Thyroid gland (tissue), 4 donors: Measurements from ENCODE around the gene CD83. TPM values are rescaled to one million over a fixed set of nuclear protein-coding genes. Genes with fewer than 3 reads are reported as not detected.

Experiments
- DNase-seq, 2 donors: peaks; one replicate each; pipeline ENCODE4 v3.0.0-alpha.2; 2019
- H3K27ac ChIP-seq, 3 donors: fragments of 200-600 bp; sonication (generic); 1 replicate in 2 of 3; 2 replicates in 1 of 3; pipeline ENCODE4 v1.5.1; 2016 to 2019; ENCODE audit warnings: mild to moderate bottlenecking in 1 of 3, moderate library complexity in 1 of 3
- H3K27me3 ChIP-seq: fragments of 200-600 bp; sonication (generic); one replicate; pipeline ENCODE4 v1.5.1; 2019
- H3K36me3 ChIP-seq, 2 donors: fragments of 200-600 bp; sonication (generic); one replicate each; pipeline ENCODE4 v1.5.1; 2016 to 2019
- H3K4me1 ChIP-seq, 2 donors: fragments of 200-600 bp; sonication (generic); one replicate each; pipeline ENCODE4 v1.5.1; 2017 to 2019
- H3K4me3 ChIP-seq, 3 donors: fragments of 200-600 bp; sonication (generic); replicated peaks in 1 of 3; 1 replicate in 2 of 3; 2 replicates in 1 of 3; pipeline ENCODE4 v1.5.1; 2016; ENCODE audit warnings: mild to moderate bottlenecking in 1 of 3
- H3K9me3 ChIP-seq: fragments of 200-600 bp; sonication (generic); one replicate; pipeline ENCODE4 v1.5.1; 2017
- POLR2A ChIP-seq, 2 donors: fragments of 450-650 bp; IDR thresholded peaks; one replicate each; pipeline ENCODE4 v1.6.1; 2017; ENCODE audit warnings: antibody characterized with exemption in 2 of 2, mild to moderate bottlenecking in 2 of 2, moderate library complexity in 1 of 2
- WGBS, 2 donors: methylation state at CpG; one replicate each; pipeline ENCODE4 v1.1.5; 2017; 5-methylcytosine and 5-hydroxymethylcytosine counted together
- intact Hi-C: fragments of 100-400 bp; cut with DNase I; formaldehyde crosslinking; loops from one replicate; pipeline ENCODE4 v1.15.1; 2023
- total RNA-seq, 4 donors: library from RNA; depleted of rRNA; stranded (reverse); fragments of >200 nt; gene quantifications; one replicate each; pipeline ENCODE4 v1.2.3, GENCODE V29; 2016
- TF ChIP-seq, protein P1 (sequence below), 6 experiments: fragments of 200-600 bp in 3 of 6; fragments of 450-650 bp in 3 of 6; sonication (generic) in 3 of 6; IDR thresholded peaks; one replicate each; pipeline ENCODE4 v1.5.1; 2016 to 2019; ENCODE audit warnings: antibody characterized with exemption in 6 of 6, mild to moderate bottlenecking in 2 of 6, inconsistent platforms in 1 of 6, moderate library complexity in 1 of 6

The CD83 gene
- total RNA-seq, 4 donors from 2014 or later = 3.0 to 4.7 (median 3.4) TPM

DNA sequence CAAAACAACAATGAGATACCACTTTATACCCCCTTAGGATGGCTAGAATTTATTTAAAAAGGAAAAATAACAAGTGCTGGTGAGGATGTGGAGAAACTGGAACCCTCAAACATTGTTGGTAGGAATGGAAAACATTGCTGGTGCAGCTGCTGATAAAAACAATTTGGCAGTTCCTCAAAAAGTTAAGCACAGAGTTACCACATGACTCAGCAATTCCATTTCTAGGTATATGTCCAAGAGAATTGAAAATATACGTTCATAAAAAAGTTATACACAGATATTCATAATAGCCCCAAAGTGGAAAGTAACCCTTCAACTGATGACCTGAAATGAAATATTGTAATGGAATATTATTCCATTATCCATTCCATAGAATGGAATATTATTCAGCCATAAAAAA is 55.0 kb downstream of the CD83 start:
- Histone ChIP-seq H3K27ac (no peak overlapping the region), H3K9me3 (no peaks in the 10 kb centered on the region), H3K4me3 (no peak overlapping the region), H3K36me3 (no peaks in the 10 kb centered on the region), H3K4me1 (no peaks in the 10 kb centered on the region), H3K27me3 (no peaks in the 10 kb centered on the region)
- 89 to 98% methylated on average over 1 of the region's 1 CpG for WGBS, 2 donors
- intact Hi-C loops = no loop called here
- DNase-seq = no peak
- TF ChIP-seq, protein P1, sequence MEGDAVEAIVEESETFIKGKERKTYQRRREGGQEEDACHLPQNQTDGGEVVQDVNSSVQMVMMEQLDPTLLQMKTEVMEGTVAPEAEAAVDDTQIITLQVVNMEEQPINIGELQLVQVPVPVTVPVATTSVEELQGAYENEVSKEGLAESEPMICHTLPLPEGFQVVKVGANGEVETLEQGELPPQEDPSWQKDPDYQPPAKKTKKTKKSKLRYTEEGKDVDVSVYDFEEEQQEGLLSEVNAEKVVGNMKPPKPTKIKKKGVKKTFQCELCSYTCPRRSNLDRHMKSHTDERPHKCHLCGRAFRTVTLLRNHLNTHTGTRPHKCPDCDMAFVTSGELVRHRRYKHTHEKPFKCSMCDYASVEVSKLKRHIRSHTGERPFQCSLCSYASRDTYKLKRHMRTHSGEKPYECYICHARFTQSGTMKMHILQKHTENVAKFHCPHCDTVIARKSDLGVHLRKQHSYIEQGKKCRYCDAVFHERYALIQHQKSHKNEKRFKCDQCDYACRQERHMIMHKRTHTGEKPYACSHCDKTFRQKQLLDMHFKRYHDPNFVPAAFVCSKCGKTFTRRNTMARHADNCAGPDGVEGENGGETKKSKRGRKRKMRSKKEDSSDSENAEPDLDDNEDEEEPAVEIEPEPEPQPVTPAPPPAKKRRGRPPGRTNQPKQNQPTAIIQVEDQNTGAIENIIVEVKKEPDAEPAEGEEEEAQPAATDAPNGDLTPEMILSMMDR (IDR thresholded peaks at IDR 0.05) = no peak
- TF ChIP-seq POLR2A (IDR thresholded peaks at IDR 0.05) = no peak

- DNase-seq = no peak
- no peaks in the 10 kb centered on the region for H3K36me3 ChIP-seq
- 77 to 82% methylated on average over 3 of the region's 3 CpGs for WGBS, 2 donors
- H3K4me1 ChIP-seq = no peaks in the 10 kb centered on the region
- no peak overlapping the region for H3K4me3 ChIP-seq
- no peak overlapping the region for H3K27ac ChIP-seq
- intact Hi-C loops = no loop called here
- no peak for TF ChIP-seq POLR2A (IDR thresholded peaks at IDR 0.05)
- TF ChIP-seq, protein P1 (IDR thresholded peaks at IDR 0.05) = no peak
- no peaks in the 10 kb centered on the region for H3K9me3 ChIP-seq
- H3K27me3 ChIP-seq = no peaks in the 10 kb centered on the region
Observed at GRCh38 chr6:14174226-14174625, 56.7 kb downstream of the CD83 start.

DNA sequence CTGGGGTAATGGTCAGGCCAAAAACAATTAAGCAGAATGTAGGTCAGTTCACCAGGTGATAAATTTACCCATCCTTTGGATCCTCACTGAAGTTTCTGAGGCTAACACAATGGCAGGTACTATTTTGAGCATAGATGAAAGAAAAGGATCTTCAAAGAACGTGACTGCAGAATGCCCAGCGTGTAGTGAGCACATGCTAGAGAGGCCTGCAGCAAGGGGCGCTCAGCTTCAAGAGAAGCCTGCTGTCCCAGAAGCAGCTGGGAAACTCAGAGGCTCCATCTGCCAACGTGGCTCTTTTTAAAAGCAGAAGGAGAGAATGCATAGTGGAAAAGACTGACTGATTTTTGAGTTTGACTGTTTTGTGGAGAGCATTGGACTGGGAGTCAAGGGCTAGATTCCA is 57.4 kb downstream of the CD83 start:
- no peaks in the 10 kb centered on the region for H3K27me3 ChIP-seq
- intact Hi-C loops = no loop called here
- H3K27ac ChIP-seq = no peak overlapping the region
- no peak overlapping the region for H3K4me3 ChIP-seq
- 84 to 91% methylated on average over 4 of the region's 4 CpGs for WGBS, 2 donors
- H3K9me3 ChIP-seq = no peaks in the 10 kb centered on the region
- DNase-seq = no peak
- H3K36me3 ChIP-seq = no peaks in the 10 kb centered on the region
- no peak for TF ChIP-seq POLR2A (IDR thresholded peaks at IDR 0.05)
- TF ChIP-seq, protein P1 (IDR thresholded peaks at IDR 0.05) = no peak
- H3K4me1 ChIP-seq = no peaks in the 10 kb centered on the region

- Histone ChIP-seq H3K27me3 (no peaks in the 10 kb centered on the region), H3K27ac (no peak overlapping the region), H3K9me3 (no peaks in the 10 kb centered on the region), H3K4me3 (no peak overlapping the region), H3K4me1 (no peaks in the 10 kb centered on the region), H3K36me3 (no peaks in the 10 kb centered on the region)
- intact Hi-C loops = no loop called here
- TF ChIP-seq, protein P1 (IDR thresholded peaks at IDR 0.05) = no peak
- no peak for TF ChIP-seq POLR2A (IDR thresholded peaks at IDR 0.05)
- 84 to 93% methylated on average over 7 of the region's 7 CpGs for WGBS, 2 donors
- no peak for DNase-seq
Observed at GRCh38 chr6:14176429-14176828, 58.9 kb downstream of the CD83 start.

- 82 to 91% methylated on average over 6 of the region's 6 CpGs for WGBS, 2 donors
- no peak for DNase-seq
- intact Hi-C loops = no loop called here
- TF ChIP-seq, protein P1 (IDR thresholded peaks at IDR 0.05) = no peak
- TF ChIP-seq POLR2A (IDR thresholded peaks at IDR 0.05) = no peak
- no peaks in the 10 kb centered on the region for H3K4me1 ChIP-seq
- no peaks in the 10 kb centered on the region for H3K36me3 ChIP-seq
- H3K27ac ChIP-seq = no peak overlapping the region
- H3K4me3 ChIP-seq = no peak overlapping the region
- no peaks in the 10 kb centered on the region for H3K9me3 ChIP-seq
- no peaks in the 10 kb centered on the region for H3K27me3 ChIP-seq
Observed at GRCh38 chr6:14177413-14178082, 60.0 kb downstream of the CD83 start.
